KOPT-K1 (cell line): Measurements from ENCODE around the gene CRADD.
"Not testable (repeated sequence)": the region's sequence is repeated elsewhere in the genome, so short reads cannot be mapped to it uniquely, and the experiment has no call there.

Source experiments
- H3K27ac ChIP-seq: fragments of 200-600 bp; sonication (generic); 2 replicates; pipeline ENCODE4 v1.5.1; 2016; ENCODE audit warnings: antibody characterized with exemption, mild to moderate bottlenecking, low read depth, low read length; ENCODE audit not compliant: poor library complexity, severe bottlenecking
- H3K36me3 ChIP-seq: fragments of 200-600 bp; sonication (generic); 2 replicates; pipeline ENCODE4 v1.5.1; 2017; ENCODE audit warnings: antibody characterized with exemption, mild to moderate bottlenecking, low read length, moderate library complexity; ENCODE audit not compliant: insufficient read depth
- H3K9me3 ChIP-seq: fragments of 200-600 bp; sonication (generic); 2 replicates; pipeline ENCODE4 v1.5.1; 2017; ENCODE audit warnings: antibody characterized with exemption, low read length, mild to moderate bottlenecking; ENCODE audit not compliant: insufficient read depth, poor library complexity, severe bottlenecking

The CRADD gene

GRCh38 chr12:93677195-93678064 lies at the start of gene CRADD:
Gene CRADD, plus strand, starts transcription at chr12:93677375.
- H3K27ac ChIP-seq: peak within 1 kb of the TSS; percentile 92
- H3K36me3 ChIP-seq: no peaks in the 10 kb centered on the region
- no peaks in the 10 kb centered on the region for H3K9me3 ChIP-seq

GRCh38 chr12:93632383-93632782 lies 44.8 kb upstream of the CRADD start:
- Histone ChIP-seq H3K27ac (no peak overlapping the region), H3K9me3 (peaks cover 7% of the 10 kb centered on the region), H3K36me3 (no peaks in the 10 kb centered on the region)

- Histone ChIP-seq H3K9me3 (peaks cover 7% of the 10 kb centered on the region), H3K36me3 (no peaks in the 10 kb centered on the region), H3K27ac (no peak overlapping the region)
Observed at GRCh38 chr12:93634416-93634815, 42.8 kb upstream of the CRADD start.

GRCh38 chr12:93636708-93637107 lies 40.5 kb upstream of the CRADD start:
- H3K36me3 ChIP-seq: no peaks in the 10 kb centered on the region
- H3K9me3 ChIP-seq: peaks cover 7% of the 10 kb centered on the region
- no peak overlapping the region for H3K27ac ChIP-seq

- H3K9me3 ChIP-seq: no peaks in the 10 kb centered on the region
- H3K27ac ChIP-seq: no peak overlapping the region
- no peaks in the 10 kb centered on the region for H3K36me3 ChIP-seq
Observed at GRCh38 chr12:93638095-93638494, 39.1 kb upstream of the CRADD start.

GRCh38 chr12:93638954-93639353 lies 38.2 kb upstream of the CRADD start:
- H3K9me3 ChIP-seq: no peaks in the 10 kb centered on the region
- no peaks in the 10 kb centered on the region for H3K36me3 ChIP-seq
- H3K27ac ChIP-seq: no peak overlapping the region

- H3K27ac ChIP-seq: no peak overlapping the region
- no peaks in the 10 kb centered on the region for H3K36me3 ChIP-seq
- H3K9me3 ChIP-seq: no peaks in the 10 kb centered on the region
Observed at GRCh38 chr12:93639406-93639805, 37.8 kb upstream of the CRADD start.

- H3K9me3 ChIP-seq, H3K36me3 ChIP-seq, H3K27ac ChIP-seq: not testable (repeated sequence)
Observed at GRCh38 chr12:93641380-93641779, 35.8 kb upstream of the CRADD start.

- Histone ChIP-seq H3K27ac (no peak overlapping the region), H3K9me3 (no peaks in the 10 kb centered on the region), H3K36me3 (no peaks in the 10 kb centered on the region)
Observed at GRCh38 chr12:93642751-93643150, 34.4 kb upstream of the CRADD start.

- H3K36me3 ChIP-seq: no peaks in the 10 kb centered on the region
- H3K27ac ChIP-seq: no peak overlapping the region
- no peaks in the 10 kb centered on the region for H3K9me3 ChIP-seq
Observed at GRCh38 chr12:93645702-93646101, 31.5 kb upstream of the CRADD start.

GRCh38 chr12:93650626-93651025 lies 26.5 kb upstream of the CRADD start:
- no peaks in the 10 kb centered on the region for H3K36me3 ChIP-seq
- H3K27ac ChIP-seq: no peak overlapping the region
- no peaks in the 10 kb centered on the region for H3K9me3 ChIP-seq

- no peak overlapping the region for H3K27ac ChIP-seq
- H3K9me3 ChIP-seq: no peaks in the 10 kb centered on the region
- no peaks in the 10 kb centered on the region for H3K36me3 ChIP-seq
Observed at GRCh38 chr12:93653079-93653478, 24.1 kb upstream of the CRADD start.

GRCh38 chr12:93653712-93654111 lies 23.5 kb upstream of the CRADD start:
- no peak overlapping the region for H3K27ac ChIP-seq
- H3K36me3 ChIP-seq: no peaks in the 10 kb centered on the region
- no peaks in the 10 kb centered on the region for H3K9me3 ChIP-seq

- no peaks in the 10 kb centered on the region for H3K36me3 ChIP-seq
- no peak overlapping the region for H3K27ac ChIP-seq
- no peaks in the 10 kb centered on the region for H3K9me3 ChIP-seq
Observed at GRCh38 chr12:93654421-93654820, 22.8 kb upstream of the CRADD start.

- Histone ChIP-seq H3K36me3 (no peaks in the 10 kb centered on the region), H3K27ac (no peak overlapping the region), H3K9me3 (no peaks in the 10 kb centered on the region)
Observed at GRCh38 chr12:93657071-93657470, 20.1 kb upstream of the CRADD start.

GRCh38 chr12:93661021-93661420 lies 16.2 kb upstream of the CRADD start:
- Histone ChIP-seq H3K9me3 (no peaks in the 10 kb centered on the region), H3K36me3 (no peaks in the 10 kb centered on the region), H3K27ac (no peak overlapping the region)
